ENCODE data around the gene SLC26A11.

The SLC26A11 gene

GRCh38 chr17:80195671-80196529 is 24.3 kb upstream of the SLC26A11 start:
- no peak for ATAC-seq
- TF ChIP-seq ESRRG (CRISPR knock-in tag; IDR thresholded peaks at IDR 0.05), result no peak
- TF ChIP-seq BACH2 (CRISPR knock-in tag; IDR thresholded peaks at IDR 0.05; ENCODE audit: borderline replicate concordance), result no peak
- TF ChIP-seq CSRNP3 (CRISPR knock-in tag; IDR thresholded peaks at IDR 0.05), result no peak
- no peak for TF ChIP-seq TOX (CRISPR knock-in tag; IDR thresholded peaks at IDR 0.05; ENCODE audit: borderline replicate concordance)
- no peak for TF ChIP-seq TSHZ2 (CRISPR knock-in tag; IDR thresholded peaks at IDR 0.05)
- no peak for TF ChIP-seq ZNF565 (CRISPR knock-in tag; conservative IDR thresholded peaks at IDR 0.05; ENCODE audit: low read depth)
- TF ChIP-seq CREB5 (CRISPR knock-in tag; IDR thresholded peaks at IDR 0.05; ENCODE audit: low read depth), result no peak
- no peak for TF ChIP-seq PPARA (CRISPR knock-in tag; IDR thresholded peaks at IDR 0.05; ENCODE audit: borderline replicate concordance)
- no peak for TF ChIP-seq ISL1 (CRISPR knock-in tag; IDR thresholded peaks at IDR 0.05)
- no peak for TF ChIP-seq ZC3H10 (CRISPR knock-in tag; IDR thresholded peaks at IDR 0.05)
- TF ChIP-seq POU6F1 (CRISPR knock-in tag; IDR thresholded peaks at IDR 0.05; ENCODE audit: borderline replicate concordance, low read depth), result no peak
- TF ChIP-seq PATZ1 (CRISPR knock-in tag; IDR thresholded peaks at IDR 0.05; ENCODE audit: borderline replicate concordance), result no peak
- no peak for TF ChIP-seq RARB (CRISPR knock-in tag; IDR thresholded peaks at IDR 0.05)
- TF ChIP-seq ZNF8 (CRISPR knock-in tag; IDR thresholded peaks at IDR 0.05), result no peak

- no peak for ATAC-seq
- TF ChIP-seq ISL1 (CRISPR knock-in tag; IDR thresholded peaks at IDR 0.05) (no peak), ESRRG (CRISPR knock-in tag; IDR thresholded peaks at IDR 0.05) (no peak), PATZ1 (CRISPR knock-in tag; IDR thresholded peaks at IDR 0.05; ENCODE audit: borderline replicate concordance) (no peak), ARNTL (CRISPR knock-in tag; IDR thresholded peaks at IDR 0.05; ENCODE audit: borderline replicate concordance, low read depth) (no peak), ZFP3 (CRISPR knock-in tag; IDR thresholded peaks at IDR 0.05) (no peak), ZC3H10 (CRISPR knock-in tag; IDR thresholded peaks at IDR 0.05) (no peak), ZNF70 (CRISPR knock-in tag; IDR thresholded peaks at IDR 0.05) (no peak), BACH2 (CRISPR knock-in tag; IDR thresholded peaks at IDR 0.05; ENCODE audit: borderline replicate concordance) (no peak), TSHZ2 (CRISPR knock-in tag; IDR thresholded peaks at IDR 0.05) (no peak), CSDC2 (CRISPR knock-in tag; IDR thresholded peaks at IDR 0.05) (no peak), CSRNP3 (CRISPR knock-in tag; IDR thresholded peaks at IDR 0.05) (no peak), RARB (CRISPR knock-in tag; IDR thresholded peaks at IDR 0.05) (no peak), TOX (CRISPR knock-in tag; IDR thresholded peaks at IDR 0.05; ENCODE audit: borderline replicate concordance) (no peak), POU6F1 (CRISPR knock-in tag; IDR thresholded peaks at IDR 0.05; ENCODE audit: borderline replicate concordance, low read depth) (no peak), PPARA (CRISPR knock-in tag; IDR thresholded peaks at IDR 0.05; ENCODE audit: borderline replicate concordance) (no peak)
Observed at GRCh38 chr17:80196652-80197051, 23.6 kb upstream of the SLC26A11 start.
